ENCODE measurements around the gene ANO7. TPM values are rescaled to one million over a fixed set of nuclear protein-coding genes. Genes with fewer than 3 reads are reported as not detected.
A peak's percentile ranks its signal among the peaks of the same experiment; 100 is the strongest.

Gene ANO7
- total RNA-seq, 1 donor from 2014 or later: 16.1 TPM

DNA sequence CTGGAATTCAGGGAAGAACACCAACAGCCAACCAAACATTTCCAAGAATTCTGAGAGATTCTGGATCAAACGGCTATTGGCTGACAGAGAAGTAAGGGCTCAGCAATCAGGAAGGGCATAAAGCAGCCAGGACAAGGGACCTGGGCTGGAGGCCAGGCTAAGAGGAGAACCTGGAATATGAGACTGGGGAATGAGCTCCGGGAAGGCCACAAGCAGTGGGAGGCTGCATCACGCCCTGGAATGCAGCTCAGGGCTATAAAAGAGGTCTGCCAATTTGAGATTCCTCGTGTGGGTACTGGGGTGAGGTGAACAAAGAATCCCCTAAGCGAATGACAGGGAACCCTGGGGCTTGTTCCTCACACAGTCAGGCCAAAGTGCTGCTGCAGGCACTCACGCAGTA, 60.4 kb downstream of the ANO7 start:
- Mint-ChIP-seq H3K36me3 (ENCODE audit: low read depth, unreplicated experiment) (peaks cover 75% of the 10 kb centered on the region), H3K27ac (ENCODE audit: unreplicated experiment) (no peak overlapping the region)

DNA sequence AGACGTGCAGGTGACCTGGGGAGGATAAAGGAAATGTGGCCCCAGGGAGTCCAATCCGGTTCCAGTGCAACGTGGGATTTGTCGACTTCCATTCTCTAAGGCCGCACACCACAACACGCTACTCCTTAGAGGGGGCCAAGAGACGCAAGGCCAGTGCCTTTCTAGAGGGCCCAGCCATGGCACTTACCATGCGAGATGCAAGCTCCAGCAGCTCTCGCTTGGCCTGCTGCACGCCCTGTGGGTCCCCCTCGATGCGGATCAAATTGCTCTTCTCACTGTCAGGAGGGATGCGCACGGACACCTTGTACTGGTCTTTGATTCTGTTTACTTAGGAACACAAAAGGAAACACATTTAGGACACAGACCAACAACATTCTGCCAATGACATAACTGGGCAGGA, 61.2 kb downstream of the ANO7 start:
- Mint-ChIP-seq H3K4me3 (ENCODE audit: unreplicated experiment) (no peak overlapping the region), H3K27me3 (ENCODE audit: unreplicated experiment) (peaks cover 5% of the 10 kb centered on the region), H3K4me1 (ENCODE audit: unreplicated experiment) (no peaks in the 10 kb centered on the region), H3K9me3 (ENCODE audit: unreplicated experiment) (no peaks in the 10 kb centered on the region), H3K27ac (ENCODE audit: unreplicated experiment) (no peak overlapping the region), H3K36me3 (ENCODE audit: low read depth, unreplicated experiment) (peaks cover 69% of the 10 kb centered on the region)
- no peak for DNase-seq (ENCODE audit: low spot score)
- TF ChIP-seq, protein P1, sequence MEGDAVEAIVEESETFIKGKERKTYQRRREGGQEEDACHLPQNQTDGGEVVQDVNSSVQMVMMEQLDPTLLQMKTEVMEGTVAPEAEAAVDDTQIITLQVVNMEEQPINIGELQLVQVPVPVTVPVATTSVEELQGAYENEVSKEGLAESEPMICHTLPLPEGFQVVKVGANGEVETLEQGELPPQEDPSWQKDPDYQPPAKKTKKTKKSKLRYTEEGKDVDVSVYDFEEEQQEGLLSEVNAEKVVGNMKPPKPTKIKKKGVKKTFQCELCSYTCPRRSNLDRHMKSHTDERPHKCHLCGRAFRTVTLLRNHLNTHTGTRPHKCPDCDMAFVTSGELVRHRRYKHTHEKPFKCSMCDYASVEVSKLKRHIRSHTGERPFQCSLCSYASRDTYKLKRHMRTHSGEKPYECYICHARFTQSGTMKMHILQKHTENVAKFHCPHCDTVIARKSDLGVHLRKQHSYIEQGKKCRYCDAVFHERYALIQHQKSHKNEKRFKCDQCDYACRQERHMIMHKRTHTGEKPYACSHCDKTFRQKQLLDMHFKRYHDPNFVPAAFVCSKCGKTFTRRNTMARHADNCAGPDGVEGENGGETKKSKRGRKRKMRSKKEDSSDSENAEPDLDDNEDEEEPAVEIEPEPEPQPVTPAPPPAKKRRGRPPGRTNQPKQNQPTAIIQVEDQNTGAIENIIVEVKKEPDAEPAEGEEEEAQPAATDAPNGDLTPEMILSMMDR (IDR thresholded peaks at IDR 0.05; ENCODE audit: unreplicated experiment): no peak

More for the DNA sequence above, 60.4 kb downstream of the ANO7 start:
- DNase-seq (ENCODE audit: low spot score): no peak
- Mint-ChIP-seq H3K4me3 (ENCODE audit: unreplicated experiment) (no peak overlapping the region), H3K9me3 (ENCODE audit: unreplicated experiment) (no peaks in the 10 kb centered on the region), H3K4me1 (ENCODE audit: unreplicated experiment) (no peaks in the 10 kb centered on the region), H3K27me3 (ENCODE audit: unreplicated experiment) (peaks cover 5% of the 10 kb centered on the region)
- TF ChIP-seq, protein P1 (IDR thresholded peaks at IDR 0.05; ENCODE audit: unreplicated experiment): no peak

DNA sequence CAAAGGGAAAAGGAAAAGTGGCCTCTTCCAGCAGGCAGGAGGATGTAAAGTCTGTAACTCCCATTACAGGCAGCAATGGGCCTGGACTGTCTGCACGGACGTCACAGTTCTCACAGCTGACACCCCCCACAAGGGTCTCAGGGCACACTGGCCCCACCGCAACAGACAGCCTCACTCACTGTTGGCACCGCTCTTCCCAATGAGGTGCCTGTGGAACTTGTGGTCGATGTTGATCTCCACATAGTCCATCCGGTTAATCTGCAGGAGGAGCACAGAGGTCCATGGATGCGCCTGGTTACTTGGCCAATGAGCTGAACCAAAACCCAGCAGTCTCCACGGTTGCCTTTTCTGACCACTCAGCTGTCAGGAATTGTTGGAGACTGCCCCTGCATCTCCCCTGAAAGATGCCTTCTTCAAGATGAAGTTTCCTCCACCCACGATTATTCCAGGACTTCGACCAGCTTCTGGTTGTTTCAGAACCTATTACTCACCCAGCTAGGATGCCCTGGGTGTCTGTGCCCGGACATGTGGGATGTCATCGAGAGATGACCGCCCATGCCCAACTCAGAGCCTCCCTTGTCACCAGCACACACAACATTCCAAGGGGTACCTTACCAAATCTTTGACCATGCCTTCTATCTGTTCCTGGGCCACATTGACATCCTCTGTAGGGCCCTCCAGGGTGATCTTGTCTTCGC, 64.5 kb downstream of the ANO7 start:
- Mint-ChIP-seq H3K4me3 (ENCODE audit: unreplicated experiment) (peak overlapping the region; percentile 51), H3K4me1 (ENCODE audit: unreplicated experiment) (no peaks in the 10 kb centered on the region), H3K27me3 (ENCODE audit: unreplicated experiment) (peaks cover 5% of the 10 kb centered on the region), H3K9me3 (ENCODE audit: unreplicated experiment) (no peaks in the 10 kb centered on the region), H3K27ac (ENCODE audit: unreplicated experiment) (no peak overlapping the region), H3K36me3 (ENCODE audit: low read depth, unreplicated experiment) (peaks cover 69% of the 10 kb centered on the region)
- TF ChIP-seq, protein P1 (IDR thresholded peaks at IDR 0.05; ENCODE audit: unreplicated experiment): no peak
- DNase-seq (ENCODE audit: low spot score): no peak

DNA sequence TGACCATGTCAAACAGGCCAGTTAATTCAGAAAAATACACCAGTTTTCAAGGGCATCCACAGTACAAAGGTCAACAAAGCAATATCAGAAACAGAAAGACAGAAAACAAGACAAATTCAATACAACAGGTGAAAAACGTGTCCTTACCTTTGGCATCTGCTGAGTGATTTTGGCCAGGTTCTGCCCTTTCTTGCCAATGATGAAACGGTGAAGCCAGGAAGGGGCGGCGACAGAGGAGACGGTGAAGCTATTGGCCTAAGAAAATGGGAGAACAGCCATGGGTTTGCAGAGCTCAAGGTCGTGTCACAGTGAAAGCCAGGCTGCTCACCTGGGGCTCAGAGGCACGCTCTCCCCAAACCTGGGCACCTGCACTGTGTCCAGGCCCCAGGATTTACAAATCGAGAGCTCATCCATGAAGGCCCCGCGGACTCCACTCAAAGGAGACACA, 66.5 kb downstream of the ANO7 start:
- no peaks in the 10 kb centered on the region for H3K9me3 Mint-ChIP-seq (ENCODE audit: unreplicated experiment)
- peaks cover 56% of the 10 kb centered on the region for H3K36me3 Mint-ChIP-seq (ENCODE audit: low read depth, unreplicated experiment)
- peaks cover 5% of the 10 kb centered on the region for H3K27me3 Mint-ChIP-seq (ENCODE audit: unreplicated experiment)

More for the DNA sequence above, 66.5 kb downstream of the ANO7 start:
- no peaks in the 10 kb centered on the region for H3K4me1 Mint-ChIP-seq (ENCODE audit: unreplicated experiment)
- TF ChIP-seq, protein P1 (IDR thresholded peaks at IDR 0.05; ENCODE audit: unreplicated experiment): no peak
- no peak for DNase-seq (ENCODE audit: low spot score)
- no peak overlapping the region for H3K27ac Mint-ChIP-seq (ENCODE audit: unreplicated experiment)
- H3K4me3 Mint-ChIP-seq (ENCODE audit: unreplicated experiment): no peak overlapping the region
